Measurements from ENCODE around the gene SMAP1.
A peak's percentile ranks its signal among the peaks of the same experiment; 100 is the strongest.

The SMAP1 gene

GRCh38 chr6:70700922-70701876 is 33.5 kb downstream of the SMAP1 start:
- H4K20me1 ChIP-seq (ENCODE audit: insufficient read depth, low read length), result peaks cover 71% of the 10 kb centered on the region
- peaks cover 57% of the 10 kb centered on the region for H3K79me2 ChIP-seq (ENCODE audit: low read length)

GRCh38 chr6:70705772-70706171 is 38.1 kb downstream of the SMAP1 start:
- peaks cover 32% of the 10 kb centered on the region for H3K79me2 ChIP-seq (ENCODE audit: low read length)
- TF ChIP-seq EZH2phosphoT487 (IDR thresholded peaks at IDR 0.05; ENCODE audit: low read depth), result no peak
- no peak for TF ChIP-seq CTCF (IDR thresholded peaks at IDR 0.05; ENCODE audit: low read depth, low read length)
- H4K20me1 ChIP-seq (ENCODE audit: insufficient read depth, low read length), result peaks cover 53% of the 10 kb centered on the region

More at GRCh38 chr6:70700922-70701876, 33.5 kb downstream of the SMAP1 start:
- Histone ChIP-seq H3K4me3 (ENCODE audit: low read length) (no peak overlapping the region), H3K9me3 (ENCODE audit: insufficient read depth, low read length) (no peaks in the 10 kb centered on the region), H3K36me3 (replicated peaks; ENCODE audit: low read depth, low read length) (no peaks in the 10 kb centered on the region), H3K27me3 (ENCODE audit: low read depth, low read length) (no peaks in the 10 kb centered on the region), H3K27ac (ENCODE audit: low read length) (no peak overlapping the region), H3K9ac (ENCODE audit: low read length) (no peak overlapping the region), H3K4me1 (ENCODE audit: low read length) (no peaks in the 10 kb centered on the region), H3K4me2 (ENCODE audit: low read length) (no peak overlapping the region), H2AFZ (ENCODE audit: low read depth, low read length) (no peak overlapping the region)
- TF ChIP-seq CTCF (IDR thresholded peaks at IDR 0.05; ENCODE audit: low read depth, low read length), result no peak
- no peak for TF ChIP-seq EZH2phosphoT487 (IDR thresholded peaks at IDR 0.05; ENCODE audit: low read depth)

GRCh38 chr6:70706491-70707123 is 38.9 kb downstream of the SMAP1 start:
- Histone ChIP-seq H3K9me3 (ENCODE audit: insufficient read depth, low read length) (no peaks in the 10 kb centered on the region), H3K4me1 (ENCODE audit: low read length) (peaks cover 4% of the 10 kb centered on the region), H4K20me1 (ENCODE audit: insufficient read depth, low read length) (peaks cover 45% of the 10 kb centered on the region), H3K27ac (ENCODE audit: low read length) (no peak overlapping the region), H3K9ac (ENCODE audit: low read length) (no peak overlapping the region), H3K36me3 (replicated peaks; ENCODE audit: low read depth, low read length) (no peaks in the 10 kb centered on the region), H3K4me2 (ENCODE audit: low read length) (no peak overlapping the region), H3K27me3 (ENCODE audit: low read depth, low read length) (no peaks in the 10 kb centered on the region), H2AFZ (ENCODE audit: low read depth, low read length) (no peak overlapping the region), H3K79me2 (ENCODE audit: low read length) (peaks cover 32% of the 10 kb centered on the region), H3K4me3 (ENCODE audit: low read length) (no peak overlapping the region)
- TF ChIP-seq CTCF (IDR thresholded peaks at IDR 0.05; ENCODE audit: low read depth, low read length) (peak; percentile 86), EZH2phosphoT487 (IDR thresholded peaks at IDR 0.05; ENCODE audit: low read depth) (no peak)

More at GRCh38 chr6:70705772-70706171, 38.1 kb downstream of the SMAP1 start:
- Histone ChIP-seq H3K36me3 (replicated peaks; ENCODE audit: low read depth, low read length) (no peaks in the 10 kb centered on the region), H3K4me2 (ENCODE audit: low read length) (no peak overlapping the region), H3K4me3 (ENCODE audit: low read length) (no peak overlapping the region), H3K27me3 (ENCODE audit: low read depth, low read length) (no peaks in the 10 kb centered on the region), H3K9ac (ENCODE audit: low read length) (no peak overlapping the region), H2AFZ (ENCODE audit: low read depth, low read length) (no peak overlapping the region), H3K27ac (ENCODE audit: low read length) (no peak overlapping the region), H3K4me1 (ENCODE audit: low read length) (peaks cover 4% of the 10 kb centered on the region), H3K9me3 (ENCODE audit: insufficient read depth, low read length) (no peaks in the 10 kb centered on the region)

GRCh38 chr6:70707893-70708292 is 40.2 kb downstream of the SMAP1 start:
- TF ChIP-seq EZH2phosphoT487 (IDR thresholded peaks at IDR 0.05; ENCODE audit: low read depth), result no peak
- H3K9ac ChIP-seq (ENCODE audit: low read length), result no peak overlapping the region
- no peaks in the 10 kb centered on the region for H3K9me3 ChIP-seq (ENCODE audit: insufficient read depth, low read length)
- no peaks in the 10 kb centered on the region for H3K36me3 ChIP-seq (replicated peaks; ENCODE audit: low read depth, low read length)
- peaks cover 12% of the 10 kb centered on the region for H3K4me1 ChIP-seq (ENCODE audit: low read length)
- no peaks in the 10 kb centered on the region for H3K27me3 ChIP-seq (ENCODE audit: low read depth, low read length)
- H3K27ac ChIP-seq (ENCODE audit: low read length), result no peak overlapping the region
- peaks cover 33% of the 10 kb centered on the region for H3K79me2 ChIP-seq (ENCODE audit: low read length)
- H3K4me3 ChIP-seq (ENCODE audit: low read length), result no peak overlapping the region
- peaks cover 40% of the 10 kb centered on the region for H4K20me1 ChIP-seq (ENCODE audit: insufficient read depth, low read length)
- H2AFZ ChIP-seq (ENCODE audit: low read depth, low read length), result no peak overlapping the region
- H3K4me2 ChIP-seq (ENCODE audit: low read length), result no peak overlapping the region

All from OCI-LY3 (cell line).